HS-5 (cell line): ENCODE measurements around the gene IRX4.
"Not testable (repeated sequence)": the region's sequence is repeated elsewhere in the genome, so short reads cannot be mapped to it uniquely, and the experiment has no call there.

Source experiments
- DNase-seq: peaks from one replicate; pipeline ENCODE4 v3.0.0-alpha.2; 2012; ENCODE audit warnings: low read depth

IRX4 gene

GRCh38 chr5:1856596-1857255, 26.0 kb downstream of the IRX4 start:
- no peak for DNase-seq

- DNase-seq: no peak
These were observed 27.1 kb downstream of the IRX4 start for GRCh38 chr5:1855596-1855995.

GRCh38 chr5:1855075-1855474, 27.6 kb downstream of the IRX4 start:
- DNase-seq: no peak

- DNase-seq: no peak
These were observed 29.2 kb downstream of the IRX4 start for GRCh38 chr5:1853531-1853930.

- no peak for DNase-seq
These were observed 30.3 kb downstream of the IRX4 start for GRCh38 chr5:1852324-1852947.

GRCh38 chr5:1851290-1851934, 31.3 kb downstream of the IRX4 start:
- DNase-seq: no peak

- DNase-seq: no peak
These were observed 32.2 kb downstream of the IRX4 start for GRCh38 chr5:1850324-1851154.

GRCh38 chr5:1847611-1848010, 35.1 kb downstream of the IRX4 start:
- no peak for DNase-seq

- DNase-seq: no peak
These were observed 35.7 kb downstream of the IRX4 start for GRCh38 chr5:1847056-1847455.

GRCh38 chr5:1846583-1846982, 36.1 kb downstream of the IRX4 start:
- DNase-seq: no peak

- no peak for DNase-seq
These were observed 37.0 kb downstream of the IRX4 start for GRCh38 chr5:1845696-1846095.

GRCh38 chr5:1844708-1845436, 37.9 kb downstream of the IRX4 start:
- DNase-seq: no peak

GRCh38 chr5:1843761-1844160, 39.0 kb downstream of the IRX4 start:
- not testable (repeated sequence) for DNase-seq

GRCh38 chr5:1842004-1842819, 40.5 kb downstream of the IRX4 start:
- DNase-seq: no peak

GRCh38 chr5:1840741-1841521, 41.8 kb downstream of the IRX4 start:
- DNase-seq: no peak

- DNase-seq: no peak
These were observed 42.6 kb downstream of the IRX4 start for GRCh38 chr5:1840071-1840547.

- no peak for DNase-seq
These were observed 44.7 kb downstream of the IRX4 start for GRCh38 chr5:1838013-1838412.

GRCh38 chr5:1836891-1837880, 45.5 kb downstream of the IRX4 start:
- DNase-seq: no peak
